Measurements from ENCODE around the gene FAF2. TPM values are rescaled to one million over a fixed set of nuclear protein-coding genes. Genes with fewer than 3 reads are reported as not detected.

The FAF2 gene
- total and polyA plus RNA-seq, 4 donors = 12.7 to 28.3 (median 16.5) TPM

DNA sequence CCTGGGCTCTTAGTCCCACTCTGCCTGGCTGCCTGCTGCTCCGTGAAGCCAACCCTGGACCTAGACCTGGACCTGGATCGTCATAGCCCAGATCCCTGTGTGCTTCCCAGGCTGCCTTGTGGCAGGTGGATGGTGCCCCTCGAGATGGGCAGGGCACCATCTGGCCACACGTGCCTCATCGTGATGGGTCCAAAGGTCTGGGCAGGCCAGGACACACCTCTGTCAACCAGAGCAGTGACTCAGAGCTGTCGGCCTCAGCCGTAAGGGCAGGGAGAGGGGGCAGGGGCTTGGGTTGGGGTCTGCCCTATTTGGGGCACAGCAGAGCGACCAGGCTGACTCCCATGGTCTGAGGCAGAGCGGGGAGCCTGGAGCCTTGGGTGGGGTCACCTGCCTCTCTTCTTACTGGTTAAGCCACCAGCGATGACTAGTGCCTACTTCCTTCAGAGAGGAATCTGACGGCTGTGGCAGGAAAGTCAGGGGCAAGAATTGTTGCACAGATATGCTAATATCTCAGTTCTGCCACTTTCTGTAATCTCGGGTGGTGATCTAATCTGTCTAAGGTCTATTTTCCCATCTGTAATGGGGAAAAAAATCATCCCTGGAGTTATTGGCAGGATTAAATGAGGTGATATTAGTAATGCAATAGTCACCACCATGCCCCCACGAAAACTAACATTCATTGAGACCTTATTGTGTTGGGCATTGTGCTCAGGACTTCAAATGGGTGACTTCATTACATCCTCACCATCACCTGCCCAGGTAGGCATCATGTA is 97.7 kb downstream of the FAF2 start:
- H3K9me3 ChIP-seq (ENCODE audit: control insufficient read depth in 4 of 4, low read length in 3 of 4) = no peaks in the 10 kb centered on the region
- no peak overlapping the region for H3K4me3 ChIP-seq (ENCODE audit: low read depth in 1 of 3, low read length in 3 of 3)
- peaks cover 0 to 34% (median 18%) of the 10 kb centered on the region in 4 donors for H3K4me1 ChIP-seq (ENCODE audit: control insufficient read depth in 4 of 4, insufficient read depth in 4 of 4, low read length in 3 of 4)
- no peak overlapping the region for H3K9ac ChIP-seq (ENCODE audit: low read depth in 1 of 2, low read length in 2 of 2)
- H3K27ac ChIP-seq (ENCODE audit: low read depth in 1 of 2, low read length in 2 of 2) = no peak overlapping the region
- H3K36me3 ChIP-seq (ENCODE audit: control insufficient read depth in 4 of 4, insufficient read depth in 3 of 4, low read depth in 1 of 4, low read length in 3 of 4) = no peaks in the 10 kb centered on the region
- no peaks in the 10 kb centered on the region for H3K27me3 ChIP-seq (ENCODE audit: control insufficient read depth in 4 of 4, insufficient read depth in 4 of 4, low read length in 3 of 4)
- 65% methylated on average over 13 of the region's 13 CpGs for WGBS
- DNase-seq (ENCODE audit: low spot score) = no peak
- TF ChIP-seq RAD21 (IDR thresholded peaks at IDR 0.05) (no peak), FOXA1 (IDR thresholded peaks at IDR 0.05) (no peak), SP1 (IDR thresholded peaks at IDR 0.05) (no peak), TAF1 (conservative IDR thresholded peaks at IDR 0.05) (no peak), HNF4A (conservative IDR thresholded peaks at IDR 0.05) (no peak), JUND (IDR thresholded peaks at IDR 0.05) (no peak), YY1 (IDR thresholded peaks at IDR 0.05) (no peak), ATF3 (IDR thresholded peaks at IDR 0.05) (no peak), HNF4G (IDR thresholded peaks at IDR 0.05) (no peak), RXRA (IDR thresholded peaks at IDR 0.05) (no peak), NR2F2 (IDR thresholded peaks at IDR 0.05) (no peak)
- TF ChIP-seq, protein P1, sequence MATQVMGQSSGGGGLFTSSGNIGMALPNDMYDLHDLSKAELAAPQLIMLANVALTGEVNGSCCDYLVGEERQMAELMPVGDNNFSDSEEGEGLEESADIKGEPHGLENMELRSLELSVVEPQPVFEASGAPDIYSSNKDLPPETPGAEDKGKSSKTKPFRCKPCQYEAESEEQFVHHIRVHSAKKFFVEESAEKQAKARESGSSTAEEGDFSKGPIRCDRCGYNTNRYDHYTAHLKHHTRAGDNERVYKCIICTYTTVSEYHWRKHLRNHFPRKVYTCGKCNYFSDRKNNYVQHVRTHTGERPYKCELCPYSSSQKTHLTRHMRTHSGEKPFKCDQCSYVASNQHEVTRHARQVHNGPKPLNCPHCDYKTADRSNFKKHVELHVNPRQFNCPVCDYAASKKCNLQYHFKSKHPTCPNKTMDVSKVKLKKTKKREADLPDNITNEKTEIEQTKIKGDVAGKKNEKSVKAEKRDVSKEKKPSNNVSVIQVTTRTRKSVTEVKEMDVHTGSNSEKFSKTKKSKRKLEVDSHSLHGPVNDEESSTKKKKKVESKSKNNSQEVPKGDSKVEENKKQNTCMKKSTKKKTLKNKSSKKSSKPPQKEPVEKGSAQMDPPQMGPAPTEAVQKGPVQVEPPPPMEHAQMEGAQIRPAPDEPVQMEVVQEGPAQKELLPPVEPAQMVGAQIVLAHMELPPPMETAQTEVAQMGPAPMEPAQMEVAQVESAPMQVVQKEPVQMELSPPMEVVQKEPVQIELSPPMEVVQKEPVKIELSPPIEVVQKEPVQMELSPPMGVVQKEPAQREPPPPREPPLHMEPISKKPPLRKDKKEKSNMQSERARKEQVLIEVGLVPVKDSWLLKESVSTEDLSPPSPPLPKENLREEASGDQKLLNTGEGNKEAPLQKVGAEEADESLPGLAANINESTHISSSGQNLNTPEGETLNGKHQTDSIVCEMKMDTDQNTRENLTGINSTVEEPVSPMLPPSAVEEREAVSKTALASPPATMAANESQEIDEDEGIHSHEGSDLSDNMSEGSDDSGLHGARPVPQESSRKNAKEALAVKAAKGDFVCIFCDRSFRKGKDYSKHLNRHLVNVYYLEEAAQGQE (IDR thresholded peaks at IDR 0.05) = no peak
- TF ChIP-seq, protein P2, sequence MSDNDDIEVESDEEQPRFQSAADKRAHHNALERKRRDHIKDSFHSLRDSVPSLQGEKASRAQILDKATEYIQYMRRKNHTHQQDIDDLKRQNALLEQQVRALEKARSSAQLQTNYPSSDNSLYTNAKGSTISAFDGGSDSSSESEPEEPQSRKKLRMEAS (IDR thresholded peaks at IDR 0.05) = no peak
- TF ChIP-seq, protein P3, sequence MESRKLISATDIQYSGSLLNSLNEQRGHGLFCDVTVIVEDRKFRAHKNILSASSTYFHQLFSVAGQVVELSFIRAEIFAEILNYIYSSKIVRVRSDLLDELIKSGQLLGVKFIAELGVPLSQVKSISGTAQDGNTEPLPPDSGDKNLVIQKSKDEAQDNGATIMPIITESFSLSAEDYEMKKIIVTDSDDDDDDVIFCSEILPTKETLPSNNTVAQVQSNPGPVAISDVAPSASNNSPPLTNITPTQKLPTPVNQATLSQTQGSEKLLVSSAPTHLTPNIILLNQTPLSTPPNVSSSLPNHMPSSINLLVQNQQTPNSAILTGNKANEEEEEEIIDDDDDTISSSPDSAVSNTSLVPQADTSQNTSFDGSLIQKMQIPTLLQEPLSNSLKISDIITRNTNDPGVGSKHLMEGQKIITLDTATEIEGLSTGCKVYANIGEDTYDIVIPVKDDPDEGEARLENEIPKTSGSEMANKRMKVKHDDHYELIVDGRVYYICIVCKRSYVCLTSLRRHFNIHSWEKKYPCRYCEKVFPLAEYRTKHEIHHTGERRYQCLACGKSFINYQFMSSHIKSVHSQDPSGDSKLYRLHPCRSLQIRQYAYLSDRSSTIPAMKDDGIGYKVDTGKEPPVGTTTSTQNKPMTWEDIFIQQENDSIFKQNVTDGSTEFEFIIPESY (IDR thresholded peaks at IDR 0.05) = no peak

GRCh38 chr5:176547802-176548201 is 99.6 kb downstream of the FAF2 start:
- Histone ChIP-seq H3K4me3 (ENCODE audit: low read depth in 1 of 3, low read length in 3 of 3) (no peak overlapping the region), H3K4me1 (ENCODE audit: control insufficient read depth in 4 of 4, insufficient read depth in 4 of 4, low read length in 3 of 4) (peaks cover 0 to 26% (median 16%) of the 10 kb centered on the region in 4 donors), H3K9ac (ENCODE audit: low read depth in 1 of 2, low read length in 2 of 2) (no peak overlapping the region), H3K27ac (ENCODE audit: low read depth in 1 of 2, low read length in 2 of 2) (peak overlapping the region; percentile 35 to 42), H3K9me3 (ENCODE audit: control insufficient read depth in 4 of 4, low read length in 3 of 4) (no peaks in the 10 kb centered on the region), H3K36me3 (ENCODE audit: control insufficient read depth in 4 of 4, insufficient read depth in 3 of 4, low read depth in 1 of 4, low read length in 3 of 4) (no peaks in the 10 kb centered on the region), H3K27me3 (ENCODE audit: control insufficient read depth in 4 of 4, insufficient read depth in 4 of 4, low read length in 3 of 4) (no peaks in the 10 kb centered on the region)
- DNase-seq (ENCODE audit: low spot score) = no peak
- TF ChIP-seq HNF4A (conservative IDR thresholded peaks at IDR 0.05) = no peak
- TF ChIP-seq, protein P2 (IDR thresholded peaks at IDR 0.05) = no peak
- TF ChIP-seq RXRA (IDR thresholded peaks at IDR 0.05) = no peak
- no peak for TF ChIP-seq EGR1 (IDR thresholded peaks at IDR 0.05; ENCODE audit: low read depth in 2 of 2)
- TF ChIP-seq, protein P3 (IDR thresholded peaks at IDR 0.05) = no peak
- no peak for TF ChIP-seq HNF4G (IDR thresholded peaks at IDR 0.05)
- no peak for TF ChIP-seq YY1 (IDR thresholded peaks at IDR 0.05)
- no peak for TF ChIP-seq SP1 (IDR thresholded peaks at IDR 0.05)
- TF ChIP-seq JUND (IDR thresholded peaks at IDR 0.05) = no peak
- no peak for TF ChIP-seq GABPA (IDR thresholded peaks at IDR 0.05 in 1 of 2, conservative IDR thresholded peaks at IDR 0.05 in 1 of 2)
- no peak for TF ChIP-seq NR2F2 (IDR thresholded peaks at IDR 0.05)
- no peak for TF ChIP-seq TAF1 (conservative IDR thresholded peaks at IDR 0.05)
- WGBS = 65% methylated on average over 8 of the region's 8 CpGs

All from liver (tissue), 9 donors.